Measurements from ENCODE around the gene SERPIND1.
"Not testable (repeated sequence)": the region's sequence is repeated elsewhere in the genome, so short reads cannot be mapped to it uniquely, and the experiment has no call there.

DNA sequence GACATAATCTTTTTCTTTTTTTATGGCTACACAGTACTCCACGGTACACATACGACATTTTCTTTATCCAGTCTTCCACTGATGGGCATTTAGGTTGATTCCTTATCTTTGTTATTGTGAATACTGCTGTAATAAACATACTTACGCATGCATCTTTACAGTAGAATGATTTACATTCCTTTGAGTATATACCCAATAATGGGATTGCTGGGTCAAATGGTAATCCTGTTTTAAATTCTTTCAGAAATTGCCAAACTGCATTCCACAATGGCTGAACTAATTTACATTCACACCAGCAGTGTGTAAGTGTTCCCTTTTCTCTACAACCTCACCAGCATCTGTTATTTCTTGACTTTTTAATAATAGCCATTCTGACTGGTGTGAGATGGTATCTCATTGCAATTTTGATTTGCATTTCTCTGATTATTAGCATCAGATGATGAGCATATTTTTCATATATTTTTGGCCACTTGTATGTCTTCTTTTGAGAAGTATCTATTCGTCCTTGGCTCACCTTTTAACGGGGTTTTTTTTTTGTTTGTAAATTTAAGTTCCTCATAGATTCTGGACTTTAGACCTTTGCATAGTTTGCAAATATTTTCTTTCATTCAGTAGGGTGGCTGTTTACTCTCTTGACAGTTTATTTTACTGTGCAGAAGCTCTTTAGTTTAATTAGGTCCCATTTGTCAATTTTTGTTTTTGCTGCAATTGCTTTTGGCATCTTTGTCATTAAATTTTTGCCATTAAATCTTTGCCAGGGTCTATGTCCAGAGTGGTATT lies 52.6 kb downstream of the SERPIND1 start:
- TF ChIP-seq, protein P1, sequence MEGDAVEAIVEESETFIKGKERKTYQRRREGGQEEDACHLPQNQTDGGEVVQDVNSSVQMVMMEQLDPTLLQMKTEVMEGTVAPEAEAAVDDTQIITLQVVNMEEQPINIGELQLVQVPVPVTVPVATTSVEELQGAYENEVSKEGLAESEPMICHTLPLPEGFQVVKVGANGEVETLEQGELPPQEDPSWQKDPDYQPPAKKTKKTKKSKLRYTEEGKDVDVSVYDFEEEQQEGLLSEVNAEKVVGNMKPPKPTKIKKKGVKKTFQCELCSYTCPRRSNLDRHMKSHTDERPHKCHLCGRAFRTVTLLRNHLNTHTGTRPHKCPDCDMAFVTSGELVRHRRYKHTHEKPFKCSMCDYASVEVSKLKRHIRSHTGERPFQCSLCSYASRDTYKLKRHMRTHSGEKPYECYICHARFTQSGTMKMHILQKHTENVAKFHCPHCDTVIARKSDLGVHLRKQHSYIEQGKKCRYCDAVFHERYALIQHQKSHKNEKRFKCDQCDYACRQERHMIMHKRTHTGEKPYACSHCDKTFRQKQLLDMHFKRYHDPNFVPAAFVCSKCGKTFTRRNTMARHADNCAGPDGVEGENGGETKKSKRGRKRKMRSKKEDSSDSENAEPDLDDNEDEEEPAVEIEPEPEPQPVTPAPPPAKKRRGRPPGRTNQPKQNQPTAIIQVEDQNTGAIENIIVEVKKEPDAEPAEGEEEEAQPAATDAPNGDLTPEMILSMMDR (IDR thresholded peaks at IDR 0.05), result not testable (repeated sequence)
- TF ChIP-seq POLR2A (IDR thresholded peaks at IDR 0.05), result not testable (repeated sequence)
